ENCODE measurements around the gene MALRD1. TPM values are rescaled to one million over a fixed set of nuclear protein-coding genes. Genes with fewer than 3 reads are reported as not detected.

MALRD1 gene
- total RNA-seq, 4 donors from 2014 or later: 0.23 TPM; not detected in 3

DNA sequence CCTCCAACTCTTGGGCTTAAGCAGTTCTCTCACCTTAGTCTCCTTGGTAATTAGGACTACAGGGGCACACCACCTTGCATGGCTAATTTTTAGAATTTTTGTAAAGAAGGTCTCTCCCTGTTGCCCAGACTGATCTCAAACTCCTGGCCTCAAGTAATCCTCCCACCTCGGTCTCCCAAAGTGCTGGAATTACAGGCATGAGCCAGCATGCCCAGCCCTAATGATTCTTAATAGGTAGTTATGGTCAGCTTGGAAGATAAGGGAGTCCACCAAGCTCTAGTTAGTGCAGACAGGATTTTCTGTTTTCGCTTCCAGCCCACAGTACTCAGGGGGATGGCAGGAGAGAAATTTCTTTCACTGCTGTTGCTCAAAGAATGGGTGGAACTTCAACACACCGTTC lies 639.7 kb downstream of the MALRD1 start:
- TF ChIP-seq POLR2A (IDR thresholded peaks at IDR 0.05): no peak
- TF ChIP-seq, protein P1, sequence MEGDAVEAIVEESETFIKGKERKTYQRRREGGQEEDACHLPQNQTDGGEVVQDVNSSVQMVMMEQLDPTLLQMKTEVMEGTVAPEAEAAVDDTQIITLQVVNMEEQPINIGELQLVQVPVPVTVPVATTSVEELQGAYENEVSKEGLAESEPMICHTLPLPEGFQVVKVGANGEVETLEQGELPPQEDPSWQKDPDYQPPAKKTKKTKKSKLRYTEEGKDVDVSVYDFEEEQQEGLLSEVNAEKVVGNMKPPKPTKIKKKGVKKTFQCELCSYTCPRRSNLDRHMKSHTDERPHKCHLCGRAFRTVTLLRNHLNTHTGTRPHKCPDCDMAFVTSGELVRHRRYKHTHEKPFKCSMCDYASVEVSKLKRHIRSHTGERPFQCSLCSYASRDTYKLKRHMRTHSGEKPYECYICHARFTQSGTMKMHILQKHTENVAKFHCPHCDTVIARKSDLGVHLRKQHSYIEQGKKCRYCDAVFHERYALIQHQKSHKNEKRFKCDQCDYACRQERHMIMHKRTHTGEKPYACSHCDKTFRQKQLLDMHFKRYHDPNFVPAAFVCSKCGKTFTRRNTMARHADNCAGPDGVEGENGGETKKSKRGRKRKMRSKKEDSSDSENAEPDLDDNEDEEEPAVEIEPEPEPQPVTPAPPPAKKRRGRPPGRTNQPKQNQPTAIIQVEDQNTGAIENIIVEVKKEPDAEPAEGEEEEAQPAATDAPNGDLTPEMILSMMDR (IDR thresholded peaks at IDR 0.05): no peak
- no peak overlapping the region for H3K4me3 ChIP-seq (ENCODE audit: low read depth, poor library complexity, severe bottlenecking)
- DNase-seq (ENCODE audit: low spot score in 2 of 2): no peak
- 64 to 79% methylated on average over 3 of the region's 3 CpGs for WGBS, 2 donors
- intact Hi-C loops (cut with DNase I; ENCODE audit: low total_unique reads): no loop called here

GRCh38 chr10:19689231-19689630 lies 640.6 kb downstream of the MALRD1 start:
- TF ChIP-seq, protein P1 (IDR thresholded peaks at IDR 0.05): no peak
- no peak for TF ChIP-seq POLR2A (IDR thresholded peaks at IDR 0.05)
- H3K4me3 ChIP-seq (ENCODE audit: low read depth, poor library complexity, severe bottlenecking): no peak overlapping the region
- DNase-seq (ENCODE audit: low spot score in 2 of 2): no peak
- intact Hi-C loops (cut with DNase I; ENCODE audit: low total_unique reads): no loop called here
- WGBS, 2 donors: 77 to 78% methylated on average over 3 of the region's 3 CpGs

GRCh38 chr10:19699299-19699698 lies 650.7 kb downstream of the MALRD1 start:
- H3K4me3 ChIP-seq (ENCODE audit: low read depth, poor library complexity, severe bottlenecking): no peak overlapping the region
- intact Hi-C loops (cut with DNase I; ENCODE audit: low total_unique reads): no loop called here
- no peak for DNase-seq (ENCODE audit: low spot score in 2 of 2)
- 82 to 87% methylated on average over 3 of the region's 3 CpGs for whole genome bisulfite sequencing, 2 donors
- TF ChIP-seq, protein P1 (IDR thresholded peaks at IDR 0.05): no peak
- no peak for TF ChIP-seq POLR2A (IDR thresholded peaks at IDR 0.05)

GRCh38 chr10:19701427-19702052 lies 652.9 kb downstream of the MALRD1 start:
- intact Hi-C loops (cut with DNase I; ENCODE audit: low total_unique reads): no loop called here
- TF ChIP-seq, protein P1 (IDR thresholded peaks at IDR 0.05): no peak
- TF ChIP-seq POLR2A (IDR thresholded peaks at IDR 0.05): no peak
- WGBS, 2 donors: 91 to 93% methylated on average over 4 of the region's 4 CpGs

DNA sequence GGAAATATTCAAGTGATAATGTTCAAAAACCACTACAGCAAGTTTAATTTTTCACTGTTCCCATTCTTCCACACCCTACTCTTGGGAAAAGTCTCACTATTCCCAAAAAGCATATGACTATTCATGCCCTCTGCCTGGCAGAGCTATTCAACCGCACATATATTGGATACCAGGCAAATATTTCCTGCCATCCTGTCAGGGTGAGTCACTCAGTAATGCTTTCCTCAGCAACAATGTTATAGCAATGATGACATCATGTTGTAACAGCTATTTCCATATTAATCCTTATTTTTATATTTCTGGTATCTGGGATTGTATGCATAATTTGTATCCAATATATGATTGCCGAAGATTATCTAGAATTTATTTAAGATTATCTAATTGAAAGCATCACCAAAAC lies 653.6 kb downstream of the MALRD1 start:
- no peak for DNase-seq (ENCODE audit: low spot score in 2 of 2)
- TF ChIP-seq POLR2A (IDR thresholded peaks at IDR 0.05): no peak
- TF ChIP-seq, protein P1 (IDR thresholded peaks at IDR 0.05): no peak
- whole genome bisulfite sequencing, 2 donors: 76 to 77% methylated on average over 2 of the region's 2 CpGs
- intact Hi-C loops (cut with DNase I; ENCODE audit: low total_unique reads): no loop called here
- H3K4me3 ChIP-seq (ENCODE audit: low read depth, poor library complexity, severe bottlenecking): no peak overlapping the region

More at GRCh38 chr10:19701427-19702052, 652.9 kb downstream of the MALRD1 start:
- DNase-seq (ENCODE audit: low spot score in 2 of 2): no peak
- H3K4me3 ChIP-seq (ENCODE audit: low read depth, poor library complexity, severe bottlenecking): no peak overlapping the region

- no peak for DNase-seq (ENCODE audit: low spot score in 2 of 2)
- intact Hi-C loops (cut with DNase I; ENCODE audit: low total_unique reads): no loop called here
- no peak overlapping the region for H3K4me3 ChIP-seq (ENCODE audit: low read depth, poor library complexity, severe bottlenecking)
- TF ChIP-seq, protein P1 (IDR thresholded peaks at IDR 0.05): no peak
- no peak for TF ChIP-seq POLR2A (IDR thresholded peaks at IDR 0.05)
- WGBS, 2 donors: 57 to 63% methylated on average over 2 of the region's 2 CpGs
These were observed 655.9 kb downstream of the MALRD1 start for GRCh38 chr10:19704544-19704943.

Measured in lower leg skin (tissue), 4 donors.